Stimulated activated CD4-positive, alpha-beta T cell treated with anti-CD3 and anti-CD28 coated beads, TNF-alpha, amount 100 ng/mL, for 48 hours (primary cell): Measurements from ENCODE around the gene HOXB3.
"Not testable (repeated sequence)": the region's sequence is repeated elsewhere in the genome, so short reads cannot be mapped to it uniquely, and the experiment has no call there.

Experiments
- DNase-seq, 3 donors: peaks; one replicate each; pipeline ENCODE4 v3.0.0-alpha.2; 2020; ENCODE audit warnings: low read depth in 3 of 3

Gene HOXB3

DNA sequence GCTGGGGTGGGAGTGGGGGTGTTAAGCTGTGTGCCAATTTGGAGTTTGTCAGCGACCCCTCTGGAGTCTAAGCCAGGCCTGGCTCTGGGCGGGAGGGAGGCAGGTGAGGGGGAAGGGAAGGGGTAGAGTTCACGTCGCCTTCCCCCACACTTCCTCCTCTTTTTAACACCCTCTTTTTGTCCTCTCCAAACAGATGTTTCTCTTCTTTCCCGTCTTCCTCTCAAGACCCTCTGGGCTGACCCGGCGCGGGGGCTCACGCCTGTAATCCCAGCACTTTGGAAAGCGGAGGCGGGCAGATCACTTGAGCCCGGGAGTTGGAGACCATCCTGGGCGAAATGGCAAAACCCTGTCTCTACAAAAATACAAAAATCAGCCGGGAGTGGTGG lies 62.5 kb downstream of the HOXB3 start:
- DNase-seq = no peak

DNA sequence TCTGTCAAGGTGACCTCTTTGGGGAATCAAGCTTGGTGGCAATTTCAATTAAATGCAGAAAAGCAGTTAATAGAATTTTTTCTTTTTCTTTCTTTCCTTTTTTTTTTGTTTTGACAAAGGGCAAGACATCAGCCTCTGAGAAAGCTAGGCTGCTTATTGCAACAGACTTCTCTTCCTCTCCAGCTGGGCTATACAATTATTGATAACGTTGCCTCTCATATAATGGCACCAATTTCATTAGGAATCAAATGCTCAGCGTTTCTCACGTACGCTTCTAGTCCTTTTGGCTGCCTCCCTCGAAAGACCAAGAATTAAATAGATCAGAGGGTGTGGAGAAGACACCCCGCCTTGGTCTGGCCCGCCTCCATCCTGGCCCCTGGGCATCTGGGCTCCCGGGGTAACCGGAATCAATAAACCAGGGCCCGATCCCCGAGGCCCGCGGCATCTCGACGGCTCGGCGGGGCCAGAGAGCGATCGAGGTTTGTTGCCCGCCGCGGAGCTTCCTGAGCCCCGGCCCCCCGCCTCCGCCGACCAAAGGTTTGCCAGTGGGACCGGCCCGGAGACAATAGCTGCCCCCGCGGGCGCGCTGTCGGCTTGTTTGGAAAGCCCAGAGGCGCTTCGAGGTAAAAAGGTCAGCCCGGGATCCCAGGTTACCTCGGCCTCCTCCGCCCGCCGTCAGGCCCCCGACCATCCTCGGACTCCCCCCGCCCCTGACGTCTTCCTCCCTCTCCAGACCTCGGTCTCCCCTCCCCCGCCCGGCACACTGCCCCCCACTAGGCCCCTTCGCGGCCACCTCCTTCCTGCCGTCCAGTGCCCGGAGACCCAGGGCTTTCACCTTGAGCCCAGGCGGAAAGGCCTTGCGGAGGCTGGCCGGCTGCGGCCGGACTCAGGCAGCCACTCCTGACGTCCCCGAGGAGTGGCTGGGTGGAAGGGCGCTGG lies 63.2 kb downstream of the HOXB3 start:
- no peak for DNase-seq

DNA sequence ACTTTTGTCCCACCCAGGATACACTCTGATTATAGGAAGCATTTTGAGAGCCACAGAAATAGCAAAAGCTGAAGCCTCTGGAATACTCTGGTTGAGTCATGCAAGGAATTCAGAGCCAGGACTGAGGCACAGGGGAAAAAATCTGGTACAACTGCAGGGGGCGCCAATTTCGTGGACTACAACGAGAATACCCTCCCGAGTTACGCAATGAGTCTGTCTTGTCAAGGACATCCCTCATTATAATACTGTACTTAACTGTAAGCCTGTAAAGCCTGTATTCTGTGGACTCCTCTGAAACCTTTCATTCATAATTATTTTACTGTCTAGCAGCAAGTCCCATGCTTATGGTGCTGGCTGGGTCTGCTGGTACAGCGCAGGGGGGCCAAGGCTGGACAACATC lies 67.0 kb downstream of the HOXB3 start:
- no peak for DNase-seq

DNA sequence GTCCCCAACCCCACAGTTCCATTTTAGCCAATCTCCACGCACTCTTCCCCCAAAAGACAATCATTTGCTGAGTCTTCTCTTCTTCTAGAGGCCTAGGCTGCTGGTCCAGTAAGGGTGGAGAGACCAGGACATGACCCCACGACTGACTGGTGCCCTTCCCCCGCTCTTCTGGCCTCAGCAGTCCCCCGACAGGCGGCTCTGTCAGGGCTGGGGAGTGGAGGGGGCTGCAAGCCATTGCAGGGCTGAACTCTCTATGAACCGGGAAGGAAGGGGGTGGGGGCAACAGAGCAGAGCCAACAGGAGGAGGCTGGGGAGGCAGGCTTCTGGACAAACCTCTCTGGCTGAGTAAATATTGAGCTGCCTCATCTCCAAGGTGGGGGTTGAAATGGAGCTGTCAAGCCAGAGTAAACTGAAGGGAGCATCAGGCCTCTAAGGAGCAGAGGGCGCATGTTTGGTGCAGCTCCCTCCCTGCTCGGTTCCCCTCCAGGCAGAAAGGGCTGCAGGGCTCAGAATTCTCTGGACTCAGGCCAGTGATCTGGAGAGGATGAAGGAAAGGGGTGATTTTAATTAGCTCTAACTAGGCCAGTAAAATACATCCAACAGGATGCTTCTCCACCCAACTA lies 67.9 kb downstream of the HOXB3 start:
- DNase-seq = no peak

DNA sequence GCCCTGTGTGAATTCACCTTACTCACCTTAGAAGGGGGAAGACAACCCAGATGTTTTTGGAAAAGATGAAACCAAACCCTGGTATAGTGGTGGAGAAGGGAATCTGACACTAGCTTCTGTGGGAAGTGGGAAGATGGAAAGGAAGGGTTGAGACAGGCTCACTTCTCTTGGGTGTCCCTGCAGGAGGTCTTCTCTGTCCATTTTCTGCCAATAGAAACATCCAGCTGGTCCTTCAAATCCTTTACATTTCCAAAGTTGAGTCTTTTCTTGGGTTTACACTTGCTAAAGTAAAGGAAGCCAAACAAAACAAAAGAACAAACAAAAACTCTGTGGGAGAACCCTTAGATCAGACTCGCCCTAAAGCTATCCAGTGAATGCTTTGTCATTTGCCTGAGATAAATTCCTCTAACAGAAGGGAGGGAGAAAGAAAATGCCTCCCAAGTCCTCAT lies 69.4 kb downstream of the HOXB3 start:
- no peak for DNase-seq

DNA sequence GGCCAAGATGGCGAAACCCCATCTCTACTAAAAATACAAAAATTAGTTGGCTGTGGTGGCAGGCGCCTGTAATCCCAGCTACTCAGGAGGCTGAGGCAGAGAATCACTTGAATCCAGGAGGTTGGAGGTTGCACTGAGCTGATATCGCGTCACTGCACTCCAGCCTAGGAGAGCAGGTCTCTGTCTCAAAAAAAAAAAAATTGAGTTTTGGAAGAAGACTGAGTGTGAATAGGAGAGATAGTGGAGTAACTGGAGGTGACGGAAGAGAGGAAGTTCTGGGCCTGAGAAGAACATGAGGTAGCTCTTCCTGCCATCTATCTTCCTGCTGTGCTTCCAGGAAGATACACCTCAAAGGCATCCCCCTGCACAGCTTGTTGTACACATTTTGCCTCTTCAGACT lies 70.6 kb downstream of the HOXB3 start:
- no peak for DNase-seq

DNA sequence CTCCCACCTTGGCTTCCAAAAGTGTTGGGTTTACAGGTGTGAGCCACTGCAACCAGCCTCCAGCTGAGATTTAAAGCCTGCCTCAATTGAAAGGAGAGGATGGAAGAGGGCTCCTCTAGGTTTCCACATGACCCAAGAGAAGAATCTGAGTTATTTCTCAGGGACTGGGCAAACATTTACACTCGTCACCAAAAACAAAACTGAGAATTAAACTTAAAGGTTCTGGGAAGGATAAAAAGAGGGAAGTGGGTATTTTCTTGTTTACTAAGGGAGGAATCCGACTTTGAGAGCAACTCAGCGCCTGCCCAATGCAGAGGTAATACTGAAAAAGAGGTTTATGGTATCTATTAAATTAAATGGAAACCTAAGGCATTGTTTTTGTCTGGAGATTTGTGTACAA lies 72.6 kb downstream of the HOXB3 start:
- no peak for DNase-seq

DNA sequence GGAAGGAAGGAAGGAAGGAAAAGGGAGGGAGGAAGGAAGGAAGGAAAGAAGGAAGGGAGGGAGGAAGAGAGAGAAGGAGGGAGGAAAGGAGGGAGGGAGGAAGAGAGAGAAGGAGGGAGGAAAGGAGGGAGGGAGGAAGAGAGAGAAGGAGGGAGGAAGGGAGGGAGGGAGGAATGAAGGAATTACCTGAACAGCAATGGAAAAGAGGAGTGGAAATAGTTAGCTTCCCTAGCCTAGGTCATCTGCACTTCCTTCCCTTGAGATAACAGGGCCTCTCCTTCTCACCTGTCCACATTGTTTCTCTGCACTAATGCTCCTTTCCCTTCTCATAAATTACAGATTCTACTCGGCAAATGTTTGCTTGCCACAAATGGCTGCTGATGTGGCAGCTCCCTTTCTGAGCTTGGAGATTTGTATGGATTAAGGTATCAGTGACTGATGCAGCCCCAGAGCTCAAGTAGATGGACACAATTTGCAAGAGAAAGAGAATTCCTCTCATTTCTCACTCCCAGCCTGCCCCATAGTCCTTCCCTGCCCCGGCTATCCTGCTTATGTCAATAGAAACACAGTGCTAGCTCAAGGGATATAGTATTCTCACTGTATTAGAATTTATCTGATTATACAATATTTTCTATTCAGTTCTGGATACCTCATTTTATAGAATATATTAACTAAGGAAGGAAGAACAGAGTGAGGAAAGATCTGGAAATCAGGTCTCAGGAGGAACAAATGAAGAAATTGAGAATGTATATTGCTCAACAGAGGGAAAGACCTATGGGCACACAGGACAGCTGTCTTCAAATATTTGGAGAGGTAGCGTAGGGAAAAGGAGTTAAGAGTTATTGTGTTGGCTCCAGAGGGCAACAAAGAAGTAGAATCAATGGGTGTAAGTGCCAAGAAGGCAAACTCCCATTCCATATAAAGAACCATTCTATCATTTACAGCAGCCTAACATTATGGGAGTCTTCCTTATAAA lies 73.8 kb downstream of the HOXB3 start:
- no peak for DNase-seq

DNA sequence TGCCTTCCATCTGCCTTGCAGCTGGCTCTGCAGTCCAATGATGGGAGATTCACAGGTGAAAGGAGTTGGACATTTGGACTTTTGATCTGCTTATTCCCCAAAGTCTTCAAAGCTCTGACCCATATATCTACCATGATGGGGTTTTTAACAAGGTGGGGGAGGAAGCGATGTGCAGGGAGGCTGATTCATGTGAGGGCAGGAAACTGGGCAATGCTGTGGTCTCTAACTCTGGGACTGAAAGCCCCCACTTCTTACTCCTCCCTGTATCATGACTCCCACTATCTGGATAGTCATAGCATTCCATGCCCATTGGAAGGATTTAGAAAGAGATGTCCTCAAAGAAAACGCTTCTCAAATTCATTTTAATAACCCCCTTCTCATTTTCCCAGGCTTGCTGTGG lies 75.6 kb downstream of the HOXB3 start:
- DNase-seq = no peak

DNA sequence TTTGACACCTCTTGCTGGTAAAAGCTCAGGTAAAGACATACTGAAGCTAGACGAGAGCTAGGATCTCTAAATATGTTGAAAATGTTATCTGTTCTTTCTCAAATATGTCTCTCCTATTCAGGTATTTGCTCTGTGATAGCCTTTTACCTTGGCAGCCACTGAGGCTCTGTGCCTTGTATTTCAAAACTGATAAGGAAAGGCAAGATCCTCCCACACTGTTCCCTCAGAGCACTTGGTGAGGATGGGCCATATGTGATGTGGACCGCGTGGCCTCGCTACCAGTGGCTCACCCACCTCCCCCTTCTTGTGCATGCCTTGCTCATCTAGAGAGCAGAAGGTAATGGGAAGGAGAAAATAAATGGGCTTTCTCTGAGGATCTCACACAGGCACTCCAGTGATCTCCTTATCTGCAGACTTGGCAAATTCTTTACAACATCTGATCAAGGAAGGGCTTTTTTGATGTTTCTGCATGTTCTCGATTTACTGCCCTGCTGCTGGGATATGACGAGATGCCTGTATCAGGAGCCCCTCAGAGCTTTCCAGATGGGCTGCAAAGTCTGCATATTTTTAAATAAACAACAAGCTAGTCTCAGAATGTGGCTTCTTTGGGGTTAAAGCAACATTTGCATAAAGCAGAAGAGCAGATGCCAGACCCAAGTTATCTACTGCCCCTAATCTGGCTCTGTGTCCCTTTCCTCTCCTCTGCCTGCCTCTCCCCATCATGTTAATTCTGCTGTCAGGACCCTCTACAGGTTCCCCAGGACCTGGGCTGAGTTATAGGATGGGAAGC lies 76.2 kb downstream of the HOXB3 start:
- DNase-seq = no peak

DNA sequence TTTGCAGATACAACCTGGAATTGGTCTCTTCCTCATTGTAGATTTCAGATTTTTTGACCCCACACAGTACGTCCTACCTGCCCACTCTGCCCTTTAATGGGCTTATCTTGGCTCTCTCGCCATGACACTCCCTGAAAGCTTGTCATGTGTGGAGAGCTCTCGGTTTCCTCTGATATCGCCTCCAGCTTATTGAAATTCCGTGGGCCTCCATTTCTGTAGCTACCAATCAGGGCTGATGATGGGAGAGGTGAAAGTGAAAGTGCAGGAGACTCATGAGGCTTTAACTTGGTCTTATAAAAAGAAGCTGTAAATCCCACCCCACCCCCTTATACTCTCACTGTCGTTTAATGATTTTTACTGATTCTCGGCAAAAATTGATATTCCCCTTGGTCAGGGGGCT lies 76.9 kb downstream of the HOXB3 start:
- DNase-seq = no peak

DNA sequence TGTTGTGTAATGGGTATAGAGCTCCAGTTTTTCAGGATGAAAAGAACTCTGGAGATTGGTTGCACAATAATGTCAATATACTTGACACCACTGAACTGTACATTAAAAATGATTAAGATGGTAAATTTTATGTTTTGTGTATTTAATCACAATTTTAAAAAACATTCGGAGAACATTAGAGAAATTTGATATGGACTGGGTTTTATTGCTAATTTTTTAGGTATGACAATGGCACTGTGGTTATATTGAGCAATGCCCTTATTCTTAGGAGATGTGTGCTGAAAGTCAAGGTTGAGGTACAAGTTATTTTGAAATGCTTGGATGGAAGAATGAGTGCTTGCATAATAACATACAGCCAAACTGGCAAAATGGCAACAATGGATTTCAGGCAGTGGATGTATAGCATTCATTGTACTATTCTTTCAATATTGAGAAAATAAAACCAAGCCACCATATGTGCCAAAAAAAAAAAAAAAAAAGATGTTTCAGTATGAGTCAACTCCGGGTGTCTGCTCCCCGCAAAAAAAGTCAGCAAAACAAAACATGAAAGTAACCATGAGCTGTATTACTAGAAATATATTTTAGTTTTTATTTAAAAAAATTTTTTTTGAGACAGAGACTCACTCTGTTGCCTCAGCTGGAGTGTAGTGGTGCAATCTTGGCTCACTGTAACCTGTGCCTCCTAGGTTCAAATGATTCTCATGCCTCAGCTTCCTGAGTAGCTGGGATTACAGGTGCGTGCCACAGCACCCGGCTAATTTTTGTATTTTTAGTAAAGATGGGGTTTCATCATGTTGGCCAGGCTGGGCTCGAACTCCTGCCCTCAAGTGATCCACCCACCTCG lies 79.1 kb downstream of the HOXB3 start:
- DNase-seq = peak in 1 of 3 donors; percentile 8

DNA sequence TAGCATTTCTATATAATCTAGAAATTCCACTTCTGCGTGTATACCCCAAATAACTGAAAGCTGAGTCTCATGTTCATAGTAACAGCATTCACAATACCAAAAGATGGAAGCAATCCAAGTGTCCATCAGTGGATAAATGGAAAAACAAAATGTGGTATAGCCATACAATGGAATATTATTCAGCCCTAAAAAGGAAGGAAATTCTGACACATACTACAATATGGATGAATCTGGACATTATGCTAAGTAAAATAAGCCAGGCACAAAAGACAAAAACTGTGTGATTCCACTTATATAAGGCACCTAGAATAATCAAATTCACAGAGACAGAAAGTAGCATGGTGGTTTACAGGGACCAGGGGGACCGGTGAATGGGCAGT lies 79.7 kb downstream of the HOXB3 start:
- no peak for DNase-seq

DNA sequence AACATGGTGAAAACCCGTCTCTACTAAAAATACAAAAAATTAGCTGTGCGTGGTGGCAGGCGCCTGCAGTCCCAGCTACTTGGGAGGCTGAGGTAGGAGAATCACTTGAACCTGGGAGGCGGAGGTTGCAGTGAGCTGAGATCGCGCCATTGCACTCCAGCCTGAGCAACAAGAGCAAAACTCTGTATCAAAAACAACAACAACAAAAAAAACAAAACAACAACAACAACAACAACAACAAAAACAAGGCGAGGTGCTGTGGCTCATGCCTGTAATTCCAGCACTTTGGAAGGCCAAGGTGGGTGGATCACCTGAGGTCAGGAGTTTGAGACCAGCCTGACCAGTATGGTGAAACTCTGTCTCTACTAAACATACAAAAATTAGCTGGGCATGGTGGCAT lies 80.3 kb downstream of the HOXB3 start:
- not testable (repeated sequence) for DNase-seq

DNA sequence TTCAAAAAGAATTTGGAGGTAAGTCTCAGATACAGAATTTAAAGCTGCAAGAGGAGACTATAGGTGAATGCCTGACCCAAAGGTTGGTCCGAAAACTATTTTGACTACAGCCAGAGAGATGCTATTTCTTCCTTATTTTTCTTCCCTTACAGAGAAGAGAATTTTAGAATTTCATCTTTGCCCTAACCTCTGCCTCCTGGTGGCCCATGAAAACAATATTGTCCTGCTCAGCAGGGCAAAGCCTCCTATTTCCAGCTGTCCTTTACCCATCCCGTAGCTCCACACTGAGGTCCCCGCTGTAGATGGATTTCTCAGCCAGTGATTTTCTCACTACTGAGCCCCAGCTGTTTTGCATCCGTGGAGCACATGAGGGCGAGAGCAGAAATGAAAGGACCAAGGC lies 83.8 kb downstream of the HOXB3 start:
- DNase-seq = no peak

DNA sequence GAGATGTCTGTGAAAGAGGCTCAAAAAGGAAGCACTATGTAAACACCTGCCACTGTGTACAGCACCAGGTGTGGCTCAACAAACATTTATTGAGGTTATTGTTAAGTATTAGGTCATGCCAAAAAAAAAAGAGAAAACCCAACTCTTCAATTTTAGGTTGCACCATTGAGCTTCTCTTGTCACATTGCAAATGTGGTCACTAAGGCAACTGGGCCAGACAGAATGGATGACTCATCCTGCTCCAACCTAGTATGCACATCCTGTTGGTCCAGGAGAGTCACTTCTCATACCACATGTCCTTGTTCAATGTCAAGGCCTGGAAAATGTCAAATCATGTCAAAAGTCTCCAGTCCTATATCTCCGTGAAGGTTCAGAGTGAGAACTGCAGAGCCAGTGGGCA lies 84.3 kb downstream of the HOXB3 start:
- DNase-seq = no peak

DNA sequence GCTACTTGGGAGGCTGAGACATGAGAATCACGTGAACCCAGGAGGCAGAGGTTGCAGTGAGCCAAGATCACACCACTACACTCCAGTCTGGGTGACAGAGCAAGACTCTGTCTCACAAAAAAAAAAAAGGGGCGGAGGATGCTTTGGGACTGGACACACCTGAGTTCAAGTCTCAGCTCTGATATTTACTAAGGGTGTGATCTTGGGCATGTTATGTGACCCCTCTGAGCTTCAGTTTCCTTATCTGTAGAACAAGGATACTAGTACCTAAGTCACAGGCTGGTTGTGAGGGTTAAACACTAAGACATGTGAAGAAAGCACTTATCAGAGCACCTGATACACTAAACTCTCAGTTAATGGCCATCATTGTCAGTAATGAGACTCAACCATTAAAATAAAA lies 85.1 kb downstream of the HOXB3 start:
- no peak for DNase-seq

DNA sequence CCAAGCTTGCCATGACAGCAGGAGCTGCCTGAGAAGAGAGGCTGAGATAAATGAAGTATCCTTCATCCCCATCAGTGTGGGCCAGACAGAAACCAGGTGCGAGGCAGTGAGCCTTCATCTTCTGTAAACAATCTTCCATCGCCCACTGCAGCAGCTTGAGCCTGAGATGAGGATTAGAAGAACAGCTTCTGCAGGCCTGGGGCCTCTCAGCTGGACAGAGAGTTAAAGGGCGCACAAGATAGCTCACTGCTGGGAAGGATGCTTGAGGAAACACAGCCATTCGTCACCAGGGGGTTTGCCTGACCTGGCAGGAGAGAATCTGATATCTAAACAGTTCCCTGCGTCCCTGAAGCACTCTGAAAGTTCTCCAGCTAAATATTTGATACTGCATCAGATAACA lies 86.3 kb downstream of the HOXB3 start:
- DNase-seq = no peak

DNA sequence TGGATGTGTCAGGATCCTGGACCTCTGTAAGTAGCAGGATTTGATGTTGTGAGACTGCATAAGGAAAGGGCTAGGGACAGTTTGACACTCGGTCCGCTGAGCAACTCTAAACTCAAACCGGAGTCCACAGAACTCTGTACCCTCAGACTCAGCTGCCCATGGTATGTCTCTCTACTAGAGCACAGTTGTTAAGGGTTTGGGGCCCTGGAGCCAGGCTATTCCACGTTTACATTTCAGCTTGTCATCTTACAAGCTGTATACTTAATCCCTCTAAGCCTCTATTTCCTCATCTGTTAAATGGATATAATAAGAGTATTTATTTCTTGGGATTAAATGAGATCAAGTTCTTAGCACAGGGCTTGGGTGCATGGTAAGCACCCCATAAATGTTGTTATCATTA lies 87.1 kb downstream of the HOXB3 start:
- no peak for DNase-seq

DNA sequence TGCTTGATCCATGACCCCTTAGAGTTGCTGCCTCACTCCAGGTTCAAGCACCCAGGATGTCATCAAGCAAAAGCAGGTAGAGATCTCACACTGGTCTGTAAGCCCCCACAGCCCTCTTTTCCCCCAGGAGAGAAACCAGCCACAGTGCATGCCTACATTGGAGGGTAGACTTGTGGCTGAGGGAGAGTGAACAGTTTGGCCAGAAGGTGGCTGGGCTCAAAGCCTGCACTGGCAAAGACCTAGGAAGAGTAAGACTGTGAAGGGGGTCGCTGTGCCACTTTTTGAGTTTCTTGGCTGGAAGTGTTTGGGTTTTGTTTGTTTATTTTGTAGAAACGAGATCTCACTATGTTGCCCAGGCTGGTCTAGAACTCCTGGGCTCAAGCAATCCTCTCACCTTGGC lies 87.7 kb downstream of the HOXB3 start:
- no peak for DNase-seq
